K562 (cell line): ENCODE measurements around the gene PCDH9. TPM values are rescaled to one million over a fixed set of nuclear protein-coding genes. Genes with fewer than 3 reads are reported as not detected.

ENCODE experiments used
- ATAC-seq: fragments of 200-7000 bp; cut with Tn5 transposase; 3 replicates; pipeline ENCODE4 v1.9.1; 2020; ENCODE audit warnings: moderate library complexity
- BruUV-seq: library from RNA; stranded (reverse); fragments of 400-500 nt; replicated peaks from 2 replicates; lab custom pipeline; 2021; lab: Mats Ljungman, UMichigan
- CTCF ChIA-PET: fragments of 300-600 bp; formaldehyde crosslinking; extraction: SDS; loops from one replicate; lab custom pipeline; 2021; ENCODE audit warnings: low intra/inter-chr PET ratio; lab: Yijun Ruan, JAX
- POLR2A ChIA-PET: fragments of 300-600, 350-650 bp; sonication (Branson Sonifier 250); formaldehyde crosslinking; extraction: SDS; loops from one replicate; lab custom pipeline; 2021; ENCODE audit warnings: antibody characterized with exemption, inconsistent platforms; lab: Yijun Ruan, JAX
- DNase-seq, 4 experiments: peaks; one replicate each; pipeline versions ENCODE4 v3.0.0 to v3.0.0-alpha.2; 2011 to 2018; ENCODE audit warnings: low spot score in 3 of 4, mixed read lengths in 3 of 4; ENCODE audit errors: extremely low read depth in 1 of 4
- FAIRE-seq: peaks from 2 replicates; lab custom pipeline; 2011; peaks lifted over from hg19 to GRCh38; lab: Jason Lieb, UNC
- H2AFZ ChIP-seq: 2 replicates; pipeline ENCODE4 v1.6.0; 2011; ENCODE audit warnings: low read depth, low read length, control low read depth, inconsistent platforms
- H3K27ac ChIP-seq: fragments of 200-600 bp; 3 replicates; pipeline ENCODE4 v1.8.0; 2011; ENCODE audit warnings: low read depth, mild to moderate bottlenecking, control low read depth, inconsistent platforms, low read length, moderate library complexity, mixed read lengths; ENCODE audit errors: extremely low read depth
- H3K27me3 ChIP-seq, 2 experiments: fragments of 300-600 bp in 1 of 2; 2 replicates in 1 of 2; 3 replicates in 1 of 2; pipeline versions ENCODE4 v1.6.0 to v1.8.0; 2011; ENCODE audit warnings: inconsistent platforms in 2 of 2, low read length in 2 of 2, mild to moderate bottlenecking in 1 of 2, mixed read lengths in 1 of 2, moderate library complexity in 1 of 2; ENCODE audit not compliant: control insufficient read depth in 2 of 2, insufficient read depth in 2 of 2
- H3K36me3 ChIP-seq: fragments of 300-600 bp; 3 replicates; pipeline ENCODE4 v1.8.0; 2011; ENCODE audit warnings: mild to moderate bottlenecking, low read length, inconsistent platforms; ENCODE audit not compliant: control insufficient read depth, insufficient read depth
- H3K4me1 ChIP-seq, 2 experiments: fragments of 200-600 bp in 1 of 2; replicated peaks in 1 of 2; 2 replicates in 1 of 2; 3 replicates in 1 of 2; pipeline versions ENCODE4 v1.5.1 to v1.8.0; 2011; ENCODE audit warnings: inconsistent platforms in 2 of 2, low read length in 2 of 2, mild to moderate bottlenecking in 1 of 2, mixed read lengths in 1 of 2, moderate library complexity in 1 of 2; ENCODE audit not compliant: control insufficient read depth in 2 of 2, insufficient read depth in 2 of 2
- H3K4me2 ChIP-seq: 2 replicates; pipeline ENCODE4 v1.6.1; 2011; ENCODE audit warnings: low read length, control low read depth, inconsistent platforms, mixed read lengths; ENCODE audit not compliant: insufficient read depth
- H3K4me3 ChIP-seq: fragments of 200-600 bp; sonication (generic), shearing (Covaris generic); 2 replicates; pipeline ENCODE4 v1.5.1; 2016; ENCODE audit warnings: control low read depth, inconsistent platforms
- H3K79me2 ChIP-seq: fragments of 200-600 bp; 3 replicates; pipeline ENCODE4 v1.8.0; 2011; ENCODE audit warnings: low read length, inconsistent platforms; ENCODE audit not compliant: control insufficient read depth, insufficient read depth
- H3K9ac ChIP-seq, 2 experiments: 2 replicates each; pipeline versions ENCODE4 v1.6.0 to v1.6.1; 2011; ENCODE audit warnings: low read depth in 2 of 2, low read length in 2 of 2, control low read depth in 1 of 2, inconsistent platforms in 1 of 2, mild to moderate bottlenecking in 1 of 2, mixed read lengths in 1 of 2; ENCODE audit not compliant: insufficient read depth in 1 of 2
- H3K9me1 ChIP-seq: one replicate; pipeline ENCODE4 v1.6.0; 2011; ENCODE audit warnings: inconsistent platforms, mild to moderate bottlenecking, low read length, moderate library complexity; ENCODE audit not compliant: control insufficient read depth, insufficient read depth
- H3K9me3 ChIP-seq: replicated peaks from 2 replicates; pipeline ENCODE4 v1.5.1; 2011; ENCODE audit warnings: low read depth, low read length, inconsistent platforms; ENCODE audit not compliant: control insufficient read depth, insufficient read depth
- H4K20me1 ChIP-seq: replicated peaks from 2 replicates; pipeline ENCODE4 v1.6.1; 2011; ENCODE audit warnings: low read length, inconsistent platforms, mixed read lengths; ENCODE audit not compliant: control insufficient read depth, insufficient read depth
- CBX5 ChIP-seq: IDR thresholded peaks from 2 replicates; pipeline ENCODE4 v1.6.1; 2014; ENCODE audit warnings: low read depth, borderline replicate concordance
- MXD1 ChIP-seq: fragments of 250-450 bp; sonication (Bioruptor Pico); IDR thresholded peaks from 2 replicates; pipeline ENCODE4 v1.8.0; 2021; ENCODE audit warnings: borderline replicate concordance, mild to moderate bottlenecking, moderate library complexity; ENCODE audit not compliant: poor library complexity, severe bottlenecking
- TAL1 ChIP-seq: fragments of 450-650 bp; IDR thresholded peaks from 2 replicates; pipeline ENCODE4 v1.6.1; 2016; ENCODE audit warnings: mild to moderate bottlenecking
- ZFP36 ChIP-seq: fragments of 150-350 bp; IDR thresholded peaks from 2 replicates; pipeline ENCODE4 v1.6.1; 2018; ENCODE audit warnings: low read length, low read depth; ENCODE audit not compliant: partially characterized antibody
- ZNF76 ChIP-seq: fragments of 250-450 bp; sonication (Bioruptor Pico); IDR thresholded peaks from 2 replicates; pipeline ENCODE4 v1.4.0; 2020; ENCODE audit warnings: mild to moderate bottlenecking, moderate library complexity, borderline replicate concordance
- in situ Hi-C: fragments of 300-500 bp; cut with MboI; formaldehyde crosslinking; loops from 4 replicates; pipeline ENCODE4 v1.15.0; 2018; ENCODE audit warnings: inconsistent platforms, mixed read lengths
- intact Hi-C: fragments of 100-400 bp; cut with micrococcal nuclease; formaldehyde crosslinking; loops from 2 replicates; pipeline ENCODE4 v1.14.2; 2022
- polyA plus RNA-seq, 8 experiments: library from polyadenylated mRNA; depleted of rRNA in 4 of 8; stranded (reverse) in 5 of 8; unstranded in 3 of 8; fragments of >200 nt; fragmentation: Nextera tagmentation in 2 of 8; fragmentation: Illumina TruSeq in 1 of 8; extraction: Ambion mirVana in 2 of 8; extraction: Trizol in 1 of 8; gene quantifications; 2 replicates each; pipeline versions ENCODE4 v1.2.1 to v1.2.3, GENCODE V29; 2011 to 2014; ENCODE audit warnings: inconsistent platforms in 1 of 8, missing spikeins in 1 of 8
- total RNA-seq, 7 experiments: library from RNA; depleted of rRNA in 6 of 7; stranded (reverse); fragments of >200 nt in 6 of 7; fragmentation: Illumina TruSeq in 2 of 7; extraction: Trizol in 2 of 7; gene quantifications; 2 replicates each; pipeline versions ENCODE4 v1.2.1 to v1.2.3, GENCODE V29; 2011 to 2021; ENCODE audit warnings: low replicate concordance in 1 of 7
- TF ChIP-seq, protein P1 (sequence below): fragments of 450-650 bp; IDR thresholded peaks from 2 replicates; pipeline ENCODE4 v1.6.1; 2018; ENCODE audit warnings: mild to moderate bottlenecking, low read depth; ENCODE audit not compliant: partially characterized antibody

The PCDH9 gene
- total and polyA plus RNA-seq, 9 of the 15 experiments (the other 6 are each of a cell fraction or from before 2014, with no cell fraction given): 1.1 to 6.7 (median 4.9) TPM

DNA sequence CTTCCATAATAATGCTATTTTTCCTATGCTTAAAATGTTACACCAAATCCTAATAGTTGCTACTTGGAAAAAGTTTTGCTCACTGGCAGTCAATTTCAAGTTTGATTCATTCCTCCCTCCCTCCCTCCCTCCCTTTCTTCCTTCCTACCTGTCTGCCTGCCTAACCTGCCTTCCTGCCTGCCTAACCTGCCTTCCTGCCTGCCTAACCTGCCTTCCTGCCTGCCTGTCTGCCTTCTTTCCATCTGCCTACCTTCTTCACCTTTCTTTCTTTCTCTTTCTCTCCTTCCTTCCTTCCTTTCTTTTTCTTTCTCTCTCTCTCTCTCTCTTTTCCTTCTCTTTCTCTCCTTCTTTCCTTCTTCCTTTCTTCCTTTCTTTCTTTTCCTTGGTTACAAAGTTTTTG lies 418.7 kb downstream of the PCDH9 start:
- H3K27ac ChIP-seq: no peak overlapping the region
- no TSS peak for BruUV-seq
- intact Hi-C loops (no loop called here), in situ Hi-C loops (no loop called here)
- H4K20me1 ChIP-seq: no peaks in the 10 kb centered on the region
- H3K79me2 ChIP-seq: no peaks in the 10 kb centered on the region
- no peaks in the 10 kb centered on the region for H3K4me1 ChIP-seq
- no peak for ATAC-seq
- ChIA-PET CTCF (no interaction called here), POLR2A (no interaction called here)
- TF ChIP-seq MXD1: no peak
- TF ChIP-seq, protein P1, sequence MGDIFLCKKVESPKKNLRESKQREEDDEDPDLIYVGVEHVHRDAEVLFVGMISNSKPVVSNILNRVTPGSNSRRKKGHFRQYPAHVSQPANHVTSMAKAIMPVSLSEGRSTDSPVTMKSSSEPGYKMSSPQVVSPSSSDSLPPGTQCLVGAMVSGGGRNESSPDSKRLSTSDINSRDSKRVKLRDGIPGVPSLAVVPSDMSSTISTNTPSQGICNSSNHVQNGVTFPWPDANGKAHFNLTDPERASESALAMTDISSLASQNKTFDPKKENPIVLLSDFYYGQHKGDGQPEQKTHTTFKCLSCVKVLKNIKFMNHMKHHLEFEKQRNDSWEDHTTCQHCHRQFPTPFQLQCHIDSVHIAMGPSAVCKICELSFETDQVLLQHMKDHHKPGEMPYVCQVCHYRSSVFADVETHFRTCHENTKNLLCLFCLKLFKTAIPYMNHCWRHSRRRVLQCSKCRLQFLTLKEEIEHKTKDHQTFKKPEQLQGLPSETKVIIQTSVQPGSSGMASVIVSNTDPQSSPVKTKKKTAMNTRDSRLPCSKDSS: peak; percentile 48
- peak; percentile 47 for TF ChIP-seq ZFP36
- no peak for TF ChIP-seq ZNF76
- TF ChIP-seq TAL1: no peak
- 0 out of 2 replicates have a peak, but pooled peaks have one; percentile 29 for TF ChIP-seq CBX5
- H3K9me3 ChIP-seq: no peaks in the 10 kb centered on the region
- no peaks in the 10 kb centered on the region for H3K9me1 ChIP-seq
- no peak for FAIRE-seq
- DNase-seq: no peak
- H3K36me3 ChIP-seq: no peaks in the 10 kb centered on the region
- H3K4me3 ChIP-seq: no peak overlapping the region
- no peak overlapping the region for H2AFZ ChIP-seq
- H3K27me3 ChIP-seq: no peaks in the 10 kb centered on the region
- no peak overlapping the region for H3K9ac ChIP-seq
- no peak overlapping the region for H3K4me2 ChIP-seq
